HL-60/S4 treated with phorbol 12-myristate 13-acetate at 8.2 ng/mL for 4 days and 3 days (cell line): ENCODE results near the gene SLC22A23.

ENCODE experiments used
- in situ Hi-C: fragments of 300-500 bp; cut with MboI; formaldehyde crosslinking; loops from 2 replicates; pipeline ENCODE4 v1.15.0; 2022; ENCODE audit warnings: low sequenced_read_pairs

Gene SLC22A23

DNA sequence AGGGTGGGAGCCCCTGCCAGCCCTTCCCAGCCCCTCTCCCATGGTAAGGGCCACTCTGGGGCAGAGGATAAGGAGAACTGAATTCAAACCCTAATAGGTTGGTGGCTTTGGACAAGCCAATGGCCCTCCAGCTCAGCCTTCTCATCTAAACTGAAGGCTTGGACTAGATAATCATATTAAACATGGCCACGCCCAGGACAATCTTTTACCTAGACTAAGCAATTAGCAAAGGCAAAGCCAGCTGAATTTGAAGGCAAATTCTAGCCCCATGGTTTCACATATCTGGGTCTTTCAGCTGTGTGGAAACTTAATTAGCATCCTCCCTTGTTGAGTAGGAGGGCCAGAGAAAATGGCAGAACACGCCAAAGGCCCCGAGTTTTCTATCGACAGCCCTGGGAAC lies 10.7 kb downstream of the SLC22A23 start:
- in situ Hi-C loops = no loop called here

DNA sequence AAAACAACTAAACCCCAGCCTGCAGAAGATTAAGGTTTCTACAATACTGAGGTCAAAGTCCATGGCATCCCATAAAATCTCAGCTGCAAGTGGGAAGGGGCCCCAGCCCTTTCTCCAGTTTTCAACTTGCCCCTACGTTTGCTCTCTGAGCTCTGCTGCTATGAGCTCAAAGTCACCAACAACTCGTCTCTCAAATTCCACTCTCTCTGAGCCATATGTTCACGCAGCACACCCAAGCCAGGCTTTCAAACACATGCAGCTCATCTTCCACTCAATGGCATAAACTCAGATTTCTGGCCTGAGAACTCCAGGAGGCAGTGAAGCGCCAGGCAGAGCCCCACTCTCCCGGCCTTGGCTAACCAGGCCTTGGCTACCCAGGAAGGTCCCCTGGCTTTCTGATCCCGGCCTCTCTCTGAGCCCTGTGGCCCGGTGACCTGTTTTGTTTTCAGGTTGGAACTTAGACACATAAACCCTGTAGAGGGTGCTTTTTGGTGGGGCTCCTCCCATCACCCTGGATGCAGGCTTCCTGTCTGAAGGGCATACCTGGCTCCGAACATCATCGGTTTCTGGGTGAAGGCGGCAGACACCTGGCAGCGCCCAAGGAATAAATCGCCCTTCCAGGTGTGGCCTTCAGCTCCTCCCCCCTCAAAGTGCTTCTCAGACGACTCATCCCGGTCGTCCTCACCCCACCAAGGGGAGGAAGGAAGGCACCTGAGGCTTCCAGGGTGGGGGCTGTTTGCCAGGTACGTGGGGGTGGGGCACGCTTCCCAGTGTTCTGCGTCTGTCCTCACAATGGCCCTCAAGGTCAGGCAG lies 12.4 kb downstream of the SLC22A23 start:
- in situ Hi-C loops = no loop called here

DNA sequence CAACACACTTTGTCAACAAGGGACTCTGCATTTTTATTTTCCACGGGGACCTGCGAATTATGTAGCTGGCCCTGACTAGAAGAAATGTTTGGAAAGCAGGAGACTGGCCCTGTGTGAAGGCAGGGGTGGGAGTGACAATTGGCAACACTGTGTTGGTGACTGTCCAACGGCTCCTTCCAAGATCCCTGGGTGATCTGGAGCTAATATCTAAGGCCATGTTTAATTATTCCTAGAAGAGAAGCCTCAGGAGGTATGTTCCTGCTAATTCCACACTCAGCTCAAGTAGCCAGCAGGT lies 13.7 kb downstream of the SLC22A23 start:
- in situ Hi-C loops = no loop called here

DNA sequence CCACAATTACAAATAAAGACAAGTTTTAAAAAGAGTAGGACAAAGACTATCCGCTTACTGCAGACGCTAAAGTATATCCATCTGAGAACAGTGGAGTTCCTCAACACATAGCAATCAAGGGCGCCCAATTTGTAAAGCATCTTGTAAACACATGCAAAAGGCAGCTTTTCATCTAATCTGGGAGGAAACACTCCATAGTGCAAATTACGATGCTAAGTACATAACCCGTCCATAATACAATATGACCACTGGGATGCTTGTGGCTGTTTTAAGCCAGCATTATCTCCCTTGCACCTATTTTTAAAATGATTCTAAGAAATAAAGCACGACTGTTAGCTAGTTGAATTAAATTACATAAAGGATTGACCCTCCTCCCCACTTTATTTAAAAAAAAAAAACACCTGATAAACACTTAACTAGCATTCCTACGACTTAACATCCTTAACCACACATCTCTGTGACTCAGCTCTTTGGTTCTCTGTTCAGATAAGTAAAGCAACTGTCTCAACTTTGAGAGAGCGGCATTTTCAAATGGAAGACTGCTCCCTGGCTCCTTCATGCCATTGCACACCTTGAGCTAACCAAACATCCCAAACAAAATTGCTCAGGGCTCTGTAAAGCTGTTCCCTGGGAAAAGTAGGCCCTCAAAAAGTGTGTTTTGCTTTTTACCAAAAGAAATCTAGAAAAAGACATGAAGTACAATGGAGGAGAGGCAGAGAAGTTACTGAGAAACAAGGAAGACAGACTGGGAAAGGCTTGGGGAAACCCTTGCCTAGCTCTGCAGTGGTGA lies 14.2 kb downstream of the SLC22A23 start:
- in situ Hi-C loops = no loop called here

DNA sequence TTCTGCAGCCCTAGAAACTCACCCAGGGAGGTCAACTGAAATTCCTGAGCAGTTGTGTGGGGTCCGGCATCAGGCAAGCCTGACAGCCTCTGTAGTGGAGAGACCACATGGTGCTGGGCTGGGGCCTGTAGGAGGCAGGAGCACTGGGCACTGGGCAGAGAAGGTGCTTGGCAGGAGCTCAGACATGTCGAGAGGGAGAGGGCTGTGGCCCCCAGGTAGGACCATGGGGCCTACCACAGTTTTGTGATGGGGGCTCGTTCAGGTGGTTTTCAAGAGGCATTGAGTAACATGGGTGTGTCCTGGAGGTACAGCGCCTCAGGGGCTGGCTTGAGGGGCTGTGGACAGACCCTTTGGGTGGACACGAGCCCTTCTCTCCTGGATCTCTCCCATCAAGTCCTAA lies 15.9 kb downstream of the SLC22A23 start:
- in situ Hi-C loops = no loop called here

DNA sequence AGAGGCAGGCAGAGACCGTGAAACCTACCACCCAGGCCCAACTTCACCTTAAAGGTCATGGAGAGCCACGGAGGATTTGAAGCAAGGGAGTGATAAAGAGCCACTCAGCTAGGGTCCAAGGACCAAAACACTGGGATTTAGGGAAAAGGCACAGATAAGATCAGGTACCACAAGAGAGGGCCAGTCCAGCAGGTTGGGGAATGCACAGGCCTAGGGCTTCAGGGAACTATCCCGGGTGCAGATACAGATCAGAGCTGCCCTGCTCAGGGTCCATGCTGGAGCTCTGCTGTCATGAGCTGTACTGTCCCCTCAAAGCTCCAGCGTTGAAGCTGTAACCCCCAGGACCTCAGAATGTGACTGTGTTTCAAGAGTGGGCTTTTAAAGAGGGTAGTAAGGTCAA lies 16.9 kb downstream of the SLC22A23 start:
- in situ Hi-C loops = no loop called here

DNA sequence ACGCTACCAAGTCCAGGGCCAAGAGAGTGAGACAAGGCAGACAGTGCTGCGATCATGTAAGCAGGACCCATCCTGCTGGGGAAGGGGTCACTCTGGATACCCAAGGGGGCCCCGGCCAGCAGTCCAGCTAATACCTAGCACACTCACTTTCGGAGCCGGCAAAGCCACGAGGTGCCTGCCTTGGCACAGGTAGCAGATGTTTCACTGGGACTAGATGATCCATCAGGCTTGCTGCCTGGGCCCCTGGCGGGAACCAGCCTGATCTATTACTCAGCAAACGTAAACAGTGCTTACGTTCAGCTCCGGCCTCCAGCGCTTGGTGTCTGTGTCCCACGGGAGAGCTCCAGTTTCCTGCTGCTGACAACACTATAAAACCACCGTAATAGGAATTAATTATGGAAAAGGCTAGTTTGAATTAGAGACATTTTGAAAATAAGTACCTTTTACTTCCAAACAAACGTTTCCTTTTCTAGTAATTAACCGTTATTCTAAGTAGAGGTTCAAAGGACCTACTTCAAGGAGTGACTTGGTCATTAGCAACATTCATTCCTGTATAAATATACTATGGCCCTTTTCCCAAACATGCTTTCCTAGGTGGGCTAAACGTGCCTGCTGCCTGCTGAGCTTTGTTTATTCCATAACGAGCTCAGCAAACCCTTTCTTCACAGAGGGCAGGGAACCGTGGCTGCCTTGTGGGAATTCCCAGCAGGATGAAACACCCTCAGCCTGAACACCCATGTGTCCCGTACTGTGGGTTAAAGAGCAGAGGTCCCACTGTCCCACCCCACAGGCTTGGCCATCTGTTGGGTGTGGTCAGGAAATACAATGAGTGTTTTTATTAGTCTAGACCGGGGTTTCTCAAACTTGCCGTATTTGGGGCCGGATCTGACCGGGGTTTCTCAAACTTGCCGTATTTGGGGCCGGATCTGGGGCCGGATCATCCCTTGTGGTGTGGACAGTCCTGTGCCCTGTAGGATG lies 18.4 kb downstream of the SLC22A23 start:
- in situ Hi-C loops = no loop called here

DNA sequence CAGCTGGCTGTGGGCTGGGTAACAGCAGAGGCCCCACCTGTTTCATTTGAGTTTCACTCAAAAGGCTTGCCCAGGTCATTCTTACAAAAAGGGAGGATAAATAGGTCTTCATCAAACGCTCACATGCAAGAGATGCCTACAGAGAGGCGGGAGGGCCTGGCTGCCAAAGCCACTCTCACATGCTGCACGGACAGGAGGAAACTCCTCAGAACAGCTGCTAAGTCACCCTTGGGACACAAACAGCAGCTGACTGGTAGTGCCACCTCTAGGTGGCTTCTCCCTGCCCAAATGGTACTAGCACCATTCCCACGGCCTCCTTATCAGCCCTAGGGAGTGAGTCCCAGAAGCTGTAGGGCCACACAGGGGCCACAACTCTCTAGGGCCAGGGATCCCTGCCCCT lies 23.8 kb downstream of the SLC22A23 start:
- in situ Hi-C loops = no loop called here

DNA sequence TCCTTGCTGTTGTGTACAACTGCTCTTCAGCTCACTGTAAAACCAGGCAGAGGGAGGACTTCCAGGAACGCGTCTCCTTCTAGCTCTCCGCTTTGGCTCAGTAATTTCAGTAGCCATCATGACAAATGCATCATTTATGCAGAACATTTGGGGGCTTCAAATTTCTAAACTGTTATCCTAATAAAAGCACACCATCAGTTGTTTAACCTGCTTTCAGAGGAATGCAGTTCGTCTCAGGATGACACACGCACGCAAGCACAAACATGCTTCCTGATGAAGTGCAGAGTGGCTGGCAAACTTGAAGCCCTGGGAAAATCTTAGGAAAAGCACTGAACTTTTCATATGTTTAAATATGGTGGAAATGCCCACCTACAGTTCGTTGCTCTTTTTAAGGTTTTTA lies 24.4 kb downstream of the SLC22A23 start:
- in situ Hi-C loops = no loop called here

DNA sequence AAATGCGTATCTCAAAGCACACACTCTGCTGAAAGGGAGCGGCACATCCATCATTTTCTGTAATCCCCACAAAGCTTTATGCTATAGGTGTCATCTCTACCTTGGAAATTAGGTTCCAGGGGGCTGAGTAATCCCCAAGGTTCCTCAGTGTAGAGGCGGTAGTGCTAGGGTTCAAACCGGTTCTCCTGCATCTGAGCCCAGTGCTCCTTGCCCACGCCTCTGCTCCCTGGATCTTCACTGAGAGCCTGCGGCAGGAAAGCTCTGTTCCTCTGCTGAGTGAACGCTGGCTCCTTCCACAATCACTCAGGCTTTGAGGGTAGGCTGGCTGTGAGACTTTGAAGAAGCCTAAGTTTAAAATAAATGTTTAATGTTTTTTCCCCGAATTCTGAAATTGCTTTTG lies 24.9 kb downstream of the SLC22A23 start:
- in situ Hi-C loops = no loop called here

DNA sequence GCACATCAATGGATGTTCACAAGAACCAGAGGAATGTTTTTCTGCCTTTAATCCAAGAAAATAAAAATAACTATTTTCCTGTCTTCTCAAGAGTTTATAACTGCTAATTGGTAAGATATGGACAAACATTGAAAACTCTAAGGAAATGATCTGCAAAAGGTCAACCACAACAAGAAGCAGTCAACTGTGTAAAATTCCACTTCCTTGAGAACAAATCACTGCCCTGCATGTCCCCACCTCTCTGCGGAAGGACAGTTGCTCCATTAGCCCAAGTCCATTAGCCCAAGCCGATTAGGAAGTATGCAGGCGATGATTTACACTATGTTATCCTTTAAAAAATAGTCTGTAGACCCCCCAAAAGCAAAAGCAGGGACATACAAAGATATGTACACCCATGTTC lies 27.6 kb downstream of the SLC22A23 start:
- in situ Hi-C loops = no loop called here

DNA sequence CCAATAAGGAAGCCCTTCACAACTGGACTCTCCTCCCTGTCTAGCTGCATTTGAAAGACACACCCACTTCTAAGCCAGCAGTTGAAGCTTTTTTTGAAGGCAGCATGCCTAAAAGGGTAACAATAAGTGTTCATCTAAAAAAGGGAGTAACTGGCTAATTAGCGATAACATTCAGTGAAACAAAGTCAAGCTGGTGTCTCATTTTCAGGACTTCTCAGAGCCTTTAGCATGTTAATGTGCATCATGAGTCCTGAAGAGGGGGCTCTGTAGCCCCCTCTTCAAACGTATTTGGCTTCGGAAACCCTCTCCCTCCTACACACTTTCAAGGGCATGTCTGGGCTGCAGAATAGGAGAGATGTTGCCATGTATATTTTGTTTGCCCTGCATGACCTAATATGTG lies 28.1 kb downstream of the SLC22A23 start:
- in situ Hi-C loops = no loop called here

DNA sequence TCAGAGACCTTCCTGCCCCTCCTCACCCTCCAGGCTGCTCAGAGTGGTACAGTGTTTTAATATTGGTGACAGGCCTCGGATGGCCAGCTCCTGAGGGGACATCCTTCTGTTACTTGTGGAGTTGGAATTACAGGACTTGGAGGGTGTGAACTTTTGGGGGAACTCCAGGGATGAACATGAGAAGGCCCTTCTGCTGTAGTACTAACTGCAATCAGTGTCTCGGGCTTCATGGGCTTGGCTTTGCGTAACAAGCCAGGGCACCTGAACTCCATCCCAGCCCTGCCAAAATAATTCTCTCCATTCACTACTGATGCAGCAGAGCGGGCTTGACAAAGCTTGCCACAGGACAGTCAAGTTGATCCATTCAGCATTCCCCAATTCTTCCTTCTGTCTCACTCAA lies 28.6 kb downstream of the SLC22A23 start:
- in situ Hi-C loops = no loop called here

DNA sequence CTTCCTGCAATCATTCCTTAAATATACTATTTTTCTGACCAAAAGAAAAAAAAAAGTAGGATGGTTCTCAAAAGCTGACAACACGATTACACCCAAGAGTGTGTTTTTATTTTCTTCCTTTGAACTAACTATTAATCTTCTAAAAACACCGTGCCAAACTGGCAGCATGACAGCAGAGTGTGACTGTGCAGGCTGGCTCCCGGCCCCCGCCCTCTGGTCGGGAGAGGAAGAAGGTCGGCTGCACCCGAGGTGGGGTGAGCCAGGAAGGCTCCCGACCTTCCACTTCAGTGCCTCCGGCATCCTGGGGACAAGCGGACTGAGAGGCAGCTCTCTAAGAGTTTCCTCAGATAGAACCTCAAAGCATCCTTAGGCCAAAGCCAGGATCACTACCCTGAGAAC lies 29.2 kb downstream of the SLC22A23 start:
- in situ Hi-C loops = no loop called here

DNA sequence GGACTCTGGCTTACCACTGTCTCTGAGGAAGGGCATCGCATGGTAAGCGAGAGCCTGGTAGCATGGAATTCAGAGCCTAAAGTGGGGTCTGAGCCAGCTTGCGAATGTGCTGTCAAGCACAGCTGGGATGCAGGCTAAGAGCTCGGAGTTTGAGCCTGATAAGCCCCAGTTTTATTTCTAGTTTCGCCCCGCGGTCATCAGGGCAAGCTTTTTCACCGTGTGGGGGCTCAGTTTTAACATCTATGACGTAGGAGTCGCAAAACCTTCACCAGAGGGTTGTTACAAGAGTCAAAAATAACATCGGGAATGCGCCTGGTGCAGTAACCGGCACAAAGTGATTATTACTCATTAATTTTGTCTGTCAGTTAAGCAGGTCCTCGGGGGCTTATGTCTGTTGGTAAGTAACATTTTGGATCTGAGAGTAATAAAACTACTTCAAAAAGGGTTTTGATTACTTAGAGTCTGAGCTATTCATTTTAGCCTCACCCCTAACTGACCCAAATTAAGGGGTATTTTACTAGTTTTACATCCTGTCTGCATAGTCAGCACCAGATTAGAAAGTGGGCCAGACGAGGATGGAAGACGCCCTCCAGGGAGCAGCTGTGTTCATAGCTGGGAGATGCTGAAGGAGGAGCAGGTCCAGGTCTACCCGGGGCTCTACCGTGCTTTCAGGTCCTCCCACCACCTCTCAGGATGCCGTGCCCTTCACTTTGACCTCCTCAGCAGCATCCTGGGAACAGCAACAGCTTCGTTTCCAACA lies 29.7 kb downstream of the SLC22A23 start:
- in situ Hi-C loops = no loop called here

DNA sequence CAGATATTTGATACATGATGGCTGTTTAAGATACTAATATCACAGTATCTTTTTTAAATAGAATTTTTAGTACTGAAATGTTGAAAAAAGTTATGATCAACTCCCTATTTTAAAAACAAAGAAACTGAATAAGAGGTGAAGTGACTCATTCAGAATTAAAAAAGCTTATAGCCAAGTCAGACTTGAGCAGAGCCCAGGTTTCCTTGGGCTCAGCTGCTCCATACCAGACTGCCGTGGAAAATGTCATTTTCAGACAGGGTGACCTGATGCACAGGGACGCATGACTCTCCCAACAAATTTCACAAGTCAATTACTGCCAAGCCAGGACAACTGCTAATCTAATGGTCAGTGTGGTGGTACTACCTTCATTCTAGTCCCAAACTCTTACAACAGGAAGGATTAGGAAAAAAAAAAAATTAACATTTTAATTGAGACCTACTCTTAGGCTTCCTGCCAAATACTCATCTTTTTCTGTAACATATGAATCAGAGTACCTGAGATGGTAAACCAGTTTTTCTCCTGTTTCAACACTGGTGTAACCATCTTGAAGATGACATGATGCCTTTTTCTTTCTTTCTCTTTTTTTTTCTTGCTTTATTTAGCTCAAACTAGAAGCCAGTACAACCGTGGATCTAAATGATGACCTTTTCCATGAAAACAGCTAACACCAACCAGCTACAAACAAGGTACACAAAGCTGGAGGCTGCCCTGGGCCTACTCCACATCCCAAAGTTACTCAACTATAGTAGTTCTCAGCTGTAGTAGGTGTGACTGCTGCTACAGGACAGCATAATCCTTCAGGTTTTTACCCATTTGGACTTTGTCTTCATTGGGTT lies 30.5 kb downstream of the SLC22A23 start:
- in situ Hi-C loops = no loop called here

DNA sequence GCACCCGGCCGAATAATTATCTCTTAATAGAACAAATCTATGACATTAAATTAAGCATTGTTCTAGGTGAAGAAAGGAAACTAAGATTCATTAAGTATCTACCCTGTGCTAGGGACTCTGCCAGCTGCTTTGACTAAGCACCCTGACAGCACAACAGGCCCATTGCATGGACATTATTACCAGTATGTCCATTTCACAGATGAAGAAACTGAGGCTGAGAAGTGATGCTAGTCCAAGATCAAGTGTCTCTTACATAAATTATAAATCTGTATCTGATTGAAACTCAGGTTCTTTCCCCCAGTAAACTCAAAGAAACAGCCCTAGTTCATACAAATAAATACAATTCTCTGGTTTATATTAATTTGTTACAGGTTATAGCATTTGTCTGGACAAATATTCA lies 31.3 kb downstream of the SLC22A23 start:
- in situ Hi-C loops = no loop called here

DNA sequence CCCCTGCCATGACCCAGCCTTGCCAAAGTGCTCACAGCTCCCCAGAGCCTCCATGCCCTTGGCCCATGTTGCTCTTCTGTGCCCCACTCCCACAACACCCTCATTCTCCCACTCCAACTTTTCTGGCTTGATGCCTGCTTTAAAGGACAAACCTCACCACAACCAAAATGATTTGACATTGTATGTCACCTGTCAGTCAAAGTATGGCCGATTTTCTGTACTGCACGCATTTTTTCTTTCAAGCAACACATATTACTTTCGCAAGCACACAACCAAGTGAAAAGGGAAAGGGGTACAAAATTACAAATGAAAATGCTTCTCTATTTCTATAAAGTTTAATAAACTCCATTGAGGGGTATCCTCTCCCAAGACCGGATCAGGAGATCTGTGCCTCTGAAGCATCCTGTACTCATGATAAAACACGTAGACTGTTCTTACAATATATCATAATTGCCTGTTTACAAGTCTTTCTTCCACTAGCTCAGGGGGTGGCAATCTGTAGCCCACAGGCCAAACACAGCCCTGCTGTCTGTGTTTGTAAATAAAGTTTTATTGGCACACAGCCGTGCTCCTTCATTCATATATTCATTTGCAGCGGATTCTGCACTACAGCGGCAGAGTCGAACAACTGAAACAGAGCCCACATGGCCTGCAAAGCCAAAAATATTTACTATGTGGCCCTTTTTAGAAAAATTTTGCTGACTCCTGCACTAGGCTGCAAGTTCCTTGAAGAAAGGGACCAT lies 32.5 kb downstream of the SLC22A23 start:
- in situ Hi-C loops = no loop called here
